22Rv1 (cell line): ENCODE results near the gene XAF1.

ENCODE experiments used
- ZFX ChIP-seq: fragments of 450-650 bp; IDR thresholded peaks from 2 replicates; pipeline ENCODE4 v1.6.1; 2017; ENCODE audit warnings: antibody characterized with exemption, borderline replicate concordance
- TF ChIP-seq, protein P1 (sequence below): fragments of 450-650 bp; IDR thresholded peaks from 2 replicates; pipeline ENCODE4 v1.5.1; 2017; ENCODE audit warnings: mild to moderate bottlenecking

DNA sequence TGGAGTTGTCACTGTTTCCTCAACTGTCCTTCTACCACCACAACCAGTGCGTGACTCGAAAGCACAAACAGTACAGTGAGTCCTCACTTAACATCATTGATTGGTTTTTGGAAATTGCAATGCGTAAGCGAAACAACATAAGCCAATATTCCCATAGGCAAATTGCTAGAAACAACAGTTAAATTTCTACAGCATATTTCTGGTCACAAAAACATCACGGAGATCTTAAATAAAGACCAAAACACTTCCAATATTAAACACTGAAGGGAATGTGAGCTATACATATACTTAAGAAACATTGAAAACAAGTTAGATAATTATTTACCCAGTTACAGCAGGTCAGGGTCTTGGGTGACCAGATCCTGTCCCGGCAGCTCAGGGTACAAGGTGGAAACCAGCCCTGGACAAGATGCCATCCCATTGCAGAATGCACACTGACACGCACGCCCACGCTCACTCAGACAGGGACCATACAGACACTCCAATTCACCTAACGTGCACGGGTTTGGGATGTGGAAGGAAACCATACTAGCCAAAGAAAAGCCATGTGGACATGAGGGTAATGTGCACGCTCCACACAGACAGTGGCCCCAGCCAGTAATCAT is 47.4 kb upstream of the XAF1 start:
- TF ChIP-seq, protein P1, sequence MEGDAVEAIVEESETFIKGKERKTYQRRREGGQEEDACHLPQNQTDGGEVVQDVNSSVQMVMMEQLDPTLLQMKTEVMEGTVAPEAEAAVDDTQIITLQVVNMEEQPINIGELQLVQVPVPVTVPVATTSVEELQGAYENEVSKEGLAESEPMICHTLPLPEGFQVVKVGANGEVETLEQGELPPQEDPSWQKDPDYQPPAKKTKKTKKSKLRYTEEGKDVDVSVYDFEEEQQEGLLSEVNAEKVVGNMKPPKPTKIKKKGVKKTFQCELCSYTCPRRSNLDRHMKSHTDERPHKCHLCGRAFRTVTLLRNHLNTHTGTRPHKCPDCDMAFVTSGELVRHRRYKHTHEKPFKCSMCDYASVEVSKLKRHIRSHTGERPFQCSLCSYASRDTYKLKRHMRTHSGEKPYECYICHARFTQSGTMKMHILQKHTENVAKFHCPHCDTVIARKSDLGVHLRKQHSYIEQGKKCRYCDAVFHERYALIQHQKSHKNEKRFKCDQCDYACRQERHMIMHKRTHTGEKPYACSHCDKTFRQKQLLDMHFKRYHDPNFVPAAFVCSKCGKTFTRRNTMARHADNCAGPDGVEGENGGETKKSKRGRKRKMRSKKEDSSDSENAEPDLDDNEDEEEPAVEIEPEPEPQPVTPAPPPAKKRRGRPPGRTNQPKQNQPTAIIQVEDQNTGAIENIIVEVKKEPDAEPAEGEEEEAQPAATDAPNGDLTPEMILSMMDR = no peak
- no peak for TF ChIP-seq ZFX
